GM19467 (cell line): ENCODE data around the gene TMEM151A.

Experiments used
- ATAC-seq: cut with Tn5 transposase; IDR thresholded peaks from one replicate; pipeline ENCODE4 v1.9.1; 2021; ENCODE audit warnings: mild to moderate bottlenecking, moderate library complexity; ENCODE audit not compliant: unreplicated experiment

TMEM151A gene

DNA sequence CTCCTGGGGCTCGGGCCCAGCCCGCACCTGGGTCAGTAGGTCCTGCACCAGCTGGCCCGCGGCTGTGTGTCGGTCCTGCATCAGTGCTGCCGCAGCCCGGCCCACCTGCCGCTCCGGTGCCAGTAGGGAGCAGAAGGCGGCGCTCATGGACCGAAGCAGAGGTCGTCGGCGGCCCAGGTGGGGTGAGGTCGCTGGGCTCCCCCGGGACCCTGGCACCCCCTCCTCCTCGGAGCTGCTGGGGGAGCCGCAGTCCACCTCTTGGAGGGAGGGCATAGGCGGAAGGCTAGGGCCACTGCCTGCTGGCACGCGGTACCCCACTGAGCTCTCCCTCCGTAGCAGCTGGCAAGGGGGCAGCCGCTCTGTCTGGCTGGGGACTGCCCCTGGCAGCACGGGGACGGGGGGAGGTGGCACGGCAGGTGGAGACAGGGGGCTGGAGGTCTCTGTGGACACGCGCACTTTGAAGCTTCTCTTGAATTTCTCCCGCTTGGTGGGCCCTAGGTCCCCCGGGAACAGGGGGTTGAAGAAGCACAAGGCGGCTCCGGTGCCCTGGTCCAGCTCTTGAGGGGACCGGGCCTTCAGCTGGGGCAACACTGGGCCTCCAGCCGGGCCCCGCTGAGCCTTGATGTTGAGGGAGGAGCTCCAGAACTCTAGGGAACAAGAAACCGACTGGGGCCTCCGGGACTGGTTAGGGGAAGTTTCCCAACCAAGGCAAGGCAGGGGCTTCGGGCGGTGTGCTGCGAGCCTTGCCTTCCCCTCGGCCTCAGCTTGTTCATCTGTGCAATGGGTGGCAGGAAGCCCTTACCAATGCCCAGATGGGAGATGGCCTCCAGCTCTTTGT lies 43.1 kb downstream of the TMEM151A start:
- no peak for ATAC-seq

DNA sequence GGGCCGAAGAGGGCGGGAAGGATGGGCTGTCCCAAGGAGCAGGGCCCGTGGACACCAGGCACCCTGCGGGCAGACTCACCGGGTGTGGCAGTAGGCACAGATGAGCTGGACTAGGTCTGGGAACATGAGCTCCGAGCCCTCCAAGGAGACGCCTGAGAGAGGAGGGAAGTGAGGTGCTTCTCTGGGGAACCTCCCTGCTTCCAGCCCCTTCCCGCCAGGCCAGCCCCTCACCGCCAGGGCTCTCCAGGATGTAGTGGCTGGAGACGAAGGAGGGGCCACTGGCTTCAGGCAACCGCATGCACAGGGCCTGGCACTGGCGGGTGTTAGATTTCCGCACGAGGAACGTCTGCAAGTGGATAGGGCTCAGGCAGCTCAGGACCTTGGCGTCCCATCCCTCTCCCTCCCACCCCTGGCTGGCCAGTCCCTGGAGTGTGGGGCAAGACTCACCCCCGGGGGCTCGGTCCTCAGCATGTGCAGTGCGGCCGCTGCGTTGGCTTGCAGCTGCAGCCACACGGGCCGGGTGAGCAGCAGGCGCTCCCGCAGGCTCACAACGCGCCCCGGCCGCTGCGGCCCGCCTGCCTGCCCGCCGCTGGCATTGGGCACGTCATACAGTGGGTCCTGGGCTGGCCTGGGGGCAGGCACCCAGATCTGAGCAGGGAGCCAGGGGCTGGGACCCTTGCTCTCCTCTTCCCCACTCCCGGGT lies 44.0 kb downstream of the TMEM151A start:
- ATAC-seq = no peak

GRCh38 chr11:66336234-66337102 lies 44.8 kb downstream of the TMEM151A start, which contains the start of gene RIN1:
TSS of gene RIN1 (minus strand) at chr11:66336434. CDS start at chr11:66336402, 32 bp downstream.
- peak; percentile 44 for ATAC-seq

DNA sequence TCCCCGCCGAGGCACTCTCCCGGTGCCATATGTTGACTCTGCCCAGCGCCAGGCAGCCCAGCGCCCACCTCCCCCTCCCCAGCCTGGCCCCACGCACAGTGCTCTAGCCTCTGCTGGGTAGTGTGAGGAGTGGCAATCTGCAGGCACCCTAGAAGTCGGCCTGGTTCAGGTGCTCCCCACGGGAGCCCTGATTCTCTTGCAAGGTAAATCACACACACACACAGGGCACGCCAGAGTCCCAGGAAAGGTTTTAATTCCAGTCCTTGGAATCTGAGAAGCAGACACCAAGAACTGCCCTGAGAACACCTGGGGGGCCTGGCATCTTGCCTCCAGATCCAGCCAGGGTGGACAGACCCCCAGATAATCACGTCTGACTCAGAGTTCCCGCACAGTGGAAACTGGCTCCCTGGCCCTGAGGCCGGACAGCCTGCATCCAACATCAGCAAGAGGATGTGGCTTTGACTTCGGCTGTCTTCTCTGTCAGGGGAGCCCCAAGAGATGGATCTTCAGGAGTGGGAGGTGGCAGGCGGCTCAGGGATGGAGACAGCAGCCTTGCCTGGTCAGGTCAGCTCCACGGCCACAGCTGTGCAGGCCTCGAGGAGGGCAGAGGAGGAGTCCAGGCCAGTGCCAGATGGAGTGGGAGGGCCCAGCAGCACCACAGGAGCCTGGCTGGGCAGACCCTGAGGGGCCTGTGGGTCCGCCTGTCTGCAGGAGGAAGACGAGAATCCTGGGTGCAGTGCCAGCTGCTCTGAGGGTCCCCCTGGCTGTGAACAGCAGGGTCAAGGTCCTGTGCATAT lies 45.6 kb downstream of the TMEM151A start:
- ATAC-seq = no peak

DNA sequence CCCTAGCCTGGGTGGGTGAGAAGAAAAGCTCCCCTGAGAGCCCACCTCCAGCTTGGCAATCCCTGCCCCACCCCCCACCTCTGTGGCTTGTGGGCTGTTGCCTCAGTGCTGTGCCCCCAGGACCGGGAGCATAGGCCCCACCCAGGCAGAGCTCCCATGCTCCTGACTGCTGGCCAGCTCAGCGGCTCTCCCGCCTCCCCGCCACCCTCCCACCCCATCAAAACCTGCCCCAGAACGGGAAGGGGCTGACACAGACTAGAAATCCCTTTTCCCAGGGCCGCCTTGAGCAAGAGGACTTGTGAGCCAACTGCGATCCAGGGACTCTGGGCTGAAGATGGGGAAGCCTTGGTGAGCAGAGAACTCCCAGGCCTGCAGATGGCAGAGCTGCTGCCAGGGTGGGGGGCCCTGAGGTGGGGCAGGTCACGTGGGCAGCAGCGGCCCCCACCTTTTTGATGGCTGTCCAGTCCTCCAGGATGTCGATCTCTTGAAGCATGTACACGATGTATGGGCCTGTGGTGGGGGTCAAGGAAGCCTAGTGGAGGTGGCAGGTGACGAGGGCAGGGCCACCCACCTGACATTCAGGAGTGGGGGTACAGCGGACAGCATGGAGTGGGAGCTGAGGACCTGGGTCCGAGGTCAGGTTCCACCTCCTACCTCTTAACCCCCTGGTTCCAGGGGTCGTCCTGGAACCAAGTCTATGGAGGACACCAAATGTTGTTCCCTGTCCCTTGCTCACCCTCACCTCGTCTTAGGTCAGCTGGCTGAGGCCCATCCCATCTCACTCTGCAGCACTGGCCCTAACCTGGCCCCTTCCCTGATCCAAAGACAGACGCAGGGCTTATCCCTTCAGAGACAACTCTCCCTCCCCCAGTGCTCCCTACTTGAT lies 46.8 kb downstream of the TMEM151A start:
- ATAC-seq = no peak

DNA sequence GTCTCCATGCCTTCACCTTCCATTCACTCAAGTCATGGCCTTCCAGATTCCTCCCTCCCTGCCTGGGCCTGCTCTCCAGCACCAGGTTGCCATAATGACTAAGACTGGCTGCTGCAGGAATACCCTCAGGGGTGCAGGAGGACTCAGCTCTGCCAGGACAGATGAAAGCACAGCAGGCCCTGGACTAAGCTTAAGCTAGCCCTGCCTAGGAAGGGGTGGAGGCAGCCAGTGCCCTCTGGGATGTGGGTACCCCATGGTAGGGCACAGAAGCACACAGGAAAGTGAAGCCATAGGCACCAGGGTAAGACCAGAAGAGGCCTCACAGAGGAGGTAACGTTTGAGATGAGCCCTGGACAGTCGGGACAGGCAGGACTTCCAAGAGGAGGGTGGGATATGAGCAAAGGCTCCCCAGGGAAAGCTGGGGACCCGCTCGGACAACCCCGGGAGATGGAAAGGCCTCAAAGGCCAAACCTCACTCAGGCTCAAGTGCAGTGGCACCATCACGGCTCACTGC lies 47.5 kb downstream of the TMEM151A start:
- ATAC-seq = no peak

DNA sequence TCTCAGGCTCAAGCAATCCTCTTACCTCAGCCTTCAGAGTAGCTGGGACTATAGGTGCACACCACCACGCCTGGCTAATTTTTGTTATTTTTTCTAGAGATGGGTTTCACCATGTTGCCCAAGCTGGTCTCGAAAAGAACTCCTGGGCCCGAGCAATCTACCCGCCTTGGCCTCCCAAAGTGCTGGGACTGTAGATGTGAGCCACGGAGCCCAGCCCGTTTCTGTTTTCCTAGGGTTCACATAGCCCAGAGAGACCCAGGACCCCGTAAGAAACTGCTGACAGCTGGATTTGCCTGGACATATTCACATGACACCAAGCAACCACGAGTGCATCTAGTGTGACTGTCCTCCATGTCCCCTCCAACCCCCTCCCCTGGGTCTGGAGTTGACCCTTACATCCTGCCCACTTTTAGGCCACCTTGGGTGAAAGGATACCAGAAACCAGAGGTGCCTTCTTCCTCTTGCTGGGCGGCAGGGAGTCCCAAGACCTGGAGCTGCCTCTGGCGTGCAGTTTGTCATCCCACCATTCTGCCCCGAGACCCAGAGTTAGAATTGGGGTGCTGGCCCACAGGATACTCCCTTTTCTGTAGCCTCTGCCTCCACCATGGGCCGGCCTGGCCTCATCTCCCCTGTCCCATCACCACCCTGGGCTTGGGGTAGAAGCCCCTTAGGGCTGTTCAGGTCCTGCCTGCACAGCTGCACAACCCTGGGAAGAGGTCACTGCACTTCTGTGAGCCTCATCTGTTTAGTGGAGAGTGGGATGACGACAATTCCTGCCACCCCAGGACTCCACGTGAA lies 48.2 kb downstream of the TMEM151A start:
- ATAC-seq = no peak

DNA sequence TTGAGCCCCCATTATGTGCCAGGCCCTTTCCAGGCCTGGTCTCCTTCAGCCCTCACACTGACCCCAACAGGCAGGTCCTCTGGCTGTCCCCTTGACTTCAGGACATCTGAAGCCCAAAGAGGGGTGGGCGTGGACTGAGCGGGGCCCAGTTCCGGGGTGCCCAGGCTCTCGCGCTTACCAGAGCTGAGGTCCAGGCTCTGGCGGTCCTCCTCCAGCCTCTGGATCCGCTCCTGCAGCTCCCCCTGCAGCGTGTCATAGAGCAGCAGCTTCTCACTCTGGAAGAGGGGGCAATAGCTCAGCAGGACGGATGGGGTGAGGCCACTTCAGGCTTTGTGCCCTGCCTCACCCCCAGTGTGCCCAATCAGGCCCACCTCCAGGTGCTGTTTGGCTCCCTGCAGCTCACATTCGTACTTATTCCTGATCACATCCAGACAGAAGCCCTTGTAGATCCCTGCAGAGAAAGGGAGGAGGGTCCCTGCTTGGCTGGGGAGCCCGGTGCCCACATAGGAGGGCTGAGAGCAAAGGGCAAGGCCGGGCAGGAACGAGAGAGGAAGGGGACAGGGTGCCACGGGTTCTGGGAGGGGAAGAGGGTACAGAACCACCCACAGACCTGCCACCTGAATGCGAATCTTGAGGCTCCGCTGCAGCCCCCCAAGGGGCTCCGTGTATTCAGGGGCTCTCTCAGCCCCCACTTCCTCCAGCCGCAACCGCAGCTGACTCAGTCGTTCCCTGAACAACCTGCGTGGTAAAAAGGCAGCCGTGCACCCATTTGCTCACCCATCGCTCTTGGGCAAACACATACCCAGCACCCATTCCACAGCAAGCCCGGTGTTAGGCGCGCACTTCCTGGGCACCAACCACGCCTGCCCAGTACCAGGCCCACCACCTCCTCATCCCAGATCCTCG lies 49.2 kb downstream of the TMEM151A start:
- ATAC-seq = no peak

GRCh38 chr11:66341502-66342126 lies 49.9 kb downstream of the TMEM151A start:
- no peak for ATAC-seq

DNA sequence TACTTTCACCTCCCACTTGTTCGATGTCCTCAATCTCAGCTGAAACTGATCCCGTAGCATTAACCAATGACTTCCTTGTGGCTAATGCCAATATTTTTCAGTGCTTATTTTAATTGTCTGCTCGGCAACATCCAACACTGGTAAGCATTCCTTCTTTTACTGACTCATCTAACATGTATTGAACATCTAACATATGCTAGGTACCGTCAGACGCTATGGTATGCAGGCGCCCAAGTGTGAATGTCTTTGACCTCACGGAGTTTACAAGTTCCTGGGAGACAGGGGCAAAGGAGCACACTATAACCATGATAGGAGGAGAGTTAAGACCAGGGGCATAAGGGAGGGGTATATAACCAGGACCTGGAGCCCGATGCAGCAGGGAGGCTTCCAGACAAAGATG lies 51.5 kb downstream of the TMEM151A start:
- ATAC-seq = no peak

- peak; percentile 59 for ATAC-seq
Observed at GRCh38 chr11:66344550-66345315, 53.0 kb downstream of the TMEM151A start, which contains the start of gene BRMS1. TSS of gene BRMS1 (minus strand) at chr11:66345104. CDS start at chr11:66342234, 2,870 bp downstream.

- no peak for ATAC-seq
Observed at GRCh38 chr11:66345316-66345649, 53.6 kb downstream of the TMEM151A start.
